ENCODE results near the gene DCPS.
"Not testable (repeated sequence)": the region's sequence is repeated elsewhere in the genome, so short reads cannot be mapped to it uniquely, and the experiment has no call there.

Gene DCPS

GRCh38 chr11:126387857-126388256 is 84.0 kb downstream of the DCPS start:
- Mint-ChIP-seq H3K4me3 (no peak overlapping the region), H3K9me3 (no peaks in the 10 kb centered on the region), H3K27ac (no peak overlapping the region), H3K27me3 (no peaks in the 10 kb centered on the region), H3K4me1 (peaks cover 4% of the 10 kb centered on the region), H3K36me3 (no peaks in the 10 kb centered on the region)

GRCh38 chr11:126390272-126390867 is 86.5 kb downstream of the DCPS start:
- peaks cover 4% of the 10 kb centered on the region for H3K4me1 Mint-ChIP-seq
- H3K27me3 Mint-ChIP-seq: no peaks in the 10 kb centered on the region
- H3K4me3 Mint-ChIP-seq: no peak overlapping the region
- no peaks in the 10 kb centered on the region for H3K36me3 Mint-ChIP-seq
- no peak overlapping the region for H3K27ac Mint-ChIP-seq
- no peaks in the 10 kb centered on the region for H3K9me3 Mint-ChIP-seq

GRCh38 chr11:126391286-126391954 is 87.6 kb downstream of the DCPS start:
- Mint-ChIP-seq H3K27ac (no peak overlapping the region), H3K36me3 (no peaks in the 10 kb centered on the region), H3K27me3 (no peaks in the 10 kb centered on the region), H3K4me3 (no peak overlapping the region), H3K4me1 (peaks cover 4% of the 10 kb centered on the region), H3K9me3 (no peaks in the 10 kb centered on the region)

GRCh38 chr11:126391970-126392632 is 88.2 kb downstream of the DCPS start:
- no peak overlapping the region for H3K27ac Mint-ChIP-seq

DNA sequence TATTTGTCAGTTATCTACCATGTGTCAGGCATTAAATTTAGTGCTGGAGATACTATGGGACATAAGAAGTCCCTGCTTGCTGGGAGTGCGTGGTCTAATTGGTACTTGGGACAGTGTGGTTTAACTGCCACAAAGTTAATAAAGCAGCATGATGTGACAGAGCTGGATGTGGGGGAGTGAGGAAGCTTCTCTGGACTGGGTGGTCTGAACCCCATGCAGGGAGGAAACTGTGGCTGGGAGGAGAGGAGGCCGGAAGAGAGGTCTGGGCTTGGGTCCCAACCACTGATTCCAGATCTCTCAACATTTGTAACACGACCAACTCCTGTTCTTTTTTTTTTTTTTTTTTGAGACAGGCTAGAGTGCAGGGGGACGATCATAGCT is 88.8 kb downstream of the DCPS start:
- no peak overlapping the region for H3K27ac Mint-ChIP-seq
- no peaks in the 10 kb centered on the region for H3K36me3 Mint-ChIP-seq
- peaks cover 4% of the 10 kb centered on the region for H3K4me1 Mint-ChIP-seq
- H3K9me3 Mint-ChIP-seq: no peaks in the 10 kb centered on the region
- no peak overlapping the region for H3K4me3 Mint-ChIP-seq
- no peaks in the 10 kb centered on the region for H3K27me3 Mint-ChIP-seq

More at GRCh38 chr11:126391970-126392632, 88.2 kb downstream of the DCPS start:
- Mint-ChIP-seq H3K4me1 (peaks cover 4% of the 10 kb centered on the region), H3K9me3 (no peaks in the 10 kb centered on the region), H3K27me3 (no peaks in the 10 kb centered on the region), H3K4me3 (no peak overlapping the region), H3K36me3 (no peaks in the 10 kb centered on the region)

DNA sequence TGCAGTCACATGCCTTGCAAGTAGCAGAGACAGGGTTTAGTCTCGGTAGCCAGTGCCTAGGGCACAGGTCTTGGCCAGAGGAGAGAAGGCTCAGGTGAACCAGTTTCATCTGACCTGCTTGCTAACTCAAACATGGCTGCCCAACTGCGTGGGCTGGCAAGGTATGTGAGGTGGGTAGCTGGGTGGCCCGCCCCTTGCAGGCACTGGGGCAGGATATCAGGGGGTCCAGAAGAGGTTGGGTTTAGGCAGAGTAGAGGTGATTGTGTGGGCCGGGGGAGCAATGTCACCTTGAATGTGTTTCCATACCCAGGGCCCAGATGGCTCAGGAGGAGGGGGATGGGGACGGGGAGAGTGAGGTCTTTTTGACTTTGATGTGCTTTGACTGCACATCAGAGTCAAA is 89.3 kb downstream of the DCPS start:
- Mint-ChIP-seq H3K27me3 (no peaks in the 10 kb centered on the region), H3K27ac (no peak overlapping the region), H3K4me1 (peaks cover 4% of the 10 kb centered on the region), H3K36me3 (no peaks in the 10 kb centered on the region), H3K4me3 (no peak overlapping the region), H3K9me3 (no peaks in the 10 kb centered on the region)

- H3K4me1 Mint-ChIP-seq: peaks cover 4% of the 10 kb centered on the region
- H3K27me3 Mint-ChIP-seq: no peaks in the 10 kb centered on the region
- no peaks in the 10 kb centered on the region for H3K36me3 Mint-ChIP-seq
- H3K27ac Mint-ChIP-seq: no peak overlapping the region
- H3K9me3 Mint-ChIP-seq: no peaks in the 10 kb centered on the region
- H3K4me3 Mint-ChIP-seq: no peak overlapping the region
Measured at GRCh38 chr11:126394036-126394435, 90.2 kb downstream of the DCPS start.

DNA sequence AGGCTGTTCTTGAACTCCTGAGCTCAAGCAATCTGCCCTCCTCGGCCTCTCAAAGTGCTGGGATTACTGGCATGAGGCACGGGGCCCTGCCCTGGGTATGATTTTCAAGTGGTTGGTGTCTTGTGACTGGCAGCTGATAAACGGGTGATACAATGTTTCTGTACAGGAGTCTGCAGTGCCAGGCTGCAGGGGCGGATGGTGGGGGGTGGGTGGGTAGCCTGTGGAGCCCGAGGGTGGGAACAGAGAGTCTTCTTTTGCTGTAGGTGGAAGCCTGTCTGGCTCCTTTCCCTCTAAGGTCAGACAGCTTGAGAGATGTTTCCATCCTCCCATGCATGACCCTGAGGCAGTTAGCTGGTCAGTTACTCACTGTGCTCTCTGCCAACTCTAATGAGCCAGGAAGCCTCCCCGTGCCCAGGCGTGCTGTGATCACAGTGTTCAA is 90.8 kb downstream of the DCPS start:
- not testable (repeated sequence) for H3K27ac Mint-ChIP-seq, H3K4me1 Mint-ChIP-seq, H3K27me3 Mint-ChIP-seq, H3K4me3 Mint-ChIP-seq, H3K36me3 Mint-ChIP-seq, H3K9me3 Mint-ChIP-seq

All from activated naive CD4-positive, alpha-beta T cell treated with anti-CD3 and anti-CD28 coated beads, Interleukin-2, amount 50 U/mL, for 24 hours (primary cell).